Activated CD4-positive, alpha-beta T cell treated with anti-CD3 and anti-CD28 coated beads, Interleukin-2, amount 50 U/mL, for 4 hours (primary cell): ENCODE measurements around the gene ACAT2.
"Not testable (repeated sequence)": the region's sequence is repeated elsewhere in the genome, so short reads cannot be mapped to it uniquely, and the experiment has no call there.

Experiments used
- DNase-seq, 2 experiments: peaks; one replicate each; pipeline ENCODE4 v3.0.0-alpha.2; 2020

The ACAT2 gene

DNA sequence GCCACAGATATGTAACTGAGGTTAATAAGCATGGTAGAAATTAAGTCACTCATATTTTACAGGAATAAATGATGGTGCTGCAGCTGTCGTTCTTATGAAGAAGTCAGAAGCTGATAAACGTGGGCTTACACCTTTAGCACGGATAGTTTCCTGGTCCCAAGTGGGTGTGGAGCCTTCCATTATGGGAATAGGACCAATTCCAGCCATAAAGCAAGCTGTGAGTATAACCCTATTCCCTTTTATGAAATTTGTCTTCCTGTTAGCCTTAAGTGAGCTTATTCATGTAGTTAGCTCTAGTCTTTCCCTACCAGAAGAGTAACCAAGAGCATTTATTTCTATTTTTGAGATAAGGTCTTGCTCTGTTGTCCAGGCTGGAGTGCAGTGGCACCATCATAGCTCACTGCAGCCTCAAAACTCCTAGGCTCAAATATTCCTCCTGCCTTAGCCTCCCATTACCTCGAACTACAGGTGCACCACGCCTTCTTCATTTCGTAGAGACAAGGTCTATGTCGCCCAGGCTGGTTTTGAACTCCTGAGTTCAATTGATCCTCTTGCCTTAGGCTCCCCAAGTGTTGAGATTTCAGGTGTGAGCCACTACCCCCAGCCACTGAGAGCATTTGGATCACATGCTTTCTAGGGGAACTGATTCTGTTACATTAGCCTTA is 15.5 kb downstream of the ACAT2 start:
- DNase-seq = no peak

DNA sequence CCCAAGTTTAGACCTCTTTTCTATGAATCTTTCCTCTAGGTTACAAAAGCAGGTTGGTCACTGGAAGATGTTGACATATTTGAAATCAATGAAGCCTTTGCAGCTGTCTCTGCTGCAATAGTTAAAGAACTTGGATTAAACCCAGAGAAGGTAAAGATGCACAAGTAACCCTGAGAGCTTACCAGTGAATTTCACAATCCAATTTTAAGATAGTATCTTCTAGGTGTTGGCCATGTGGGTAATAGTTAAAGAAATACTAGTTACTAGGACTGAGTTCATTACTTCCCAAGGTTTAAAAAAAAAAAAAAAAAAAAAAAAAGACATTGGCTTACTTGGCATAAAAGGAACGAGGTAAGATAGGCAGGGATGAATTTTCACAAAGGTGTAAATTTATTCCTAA is 16.3 kb downstream of the ACAT2 start:
- DNase-seq = no peak

DNA sequence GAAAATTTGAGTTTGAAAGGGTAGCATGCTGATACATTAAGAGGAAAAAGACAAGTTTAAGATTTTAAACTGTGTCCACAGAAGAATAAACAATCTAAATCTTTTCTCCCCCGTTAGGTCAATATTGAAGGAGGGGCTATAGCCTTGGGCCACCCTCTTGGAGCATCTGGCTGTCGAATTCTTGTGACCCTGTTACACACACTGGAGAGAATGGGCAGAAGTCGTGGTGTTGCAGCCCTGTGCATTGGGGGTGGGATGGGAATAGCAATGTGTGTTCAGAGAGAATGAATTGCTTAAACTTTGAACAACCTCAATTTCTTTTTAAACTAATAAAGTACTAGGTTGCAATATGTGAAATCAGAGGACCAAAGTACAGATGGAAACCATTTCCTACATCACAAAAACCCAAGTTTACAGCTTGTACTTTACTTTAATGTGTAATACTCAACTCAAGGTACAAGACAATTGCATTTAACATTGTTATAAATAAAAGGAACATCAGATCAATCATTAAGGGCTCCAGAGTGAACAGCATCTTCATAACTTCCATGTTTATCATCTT is 16.8 kb downstream of the ACAT2 start:
- DNase-seq = no peak

DNA sequence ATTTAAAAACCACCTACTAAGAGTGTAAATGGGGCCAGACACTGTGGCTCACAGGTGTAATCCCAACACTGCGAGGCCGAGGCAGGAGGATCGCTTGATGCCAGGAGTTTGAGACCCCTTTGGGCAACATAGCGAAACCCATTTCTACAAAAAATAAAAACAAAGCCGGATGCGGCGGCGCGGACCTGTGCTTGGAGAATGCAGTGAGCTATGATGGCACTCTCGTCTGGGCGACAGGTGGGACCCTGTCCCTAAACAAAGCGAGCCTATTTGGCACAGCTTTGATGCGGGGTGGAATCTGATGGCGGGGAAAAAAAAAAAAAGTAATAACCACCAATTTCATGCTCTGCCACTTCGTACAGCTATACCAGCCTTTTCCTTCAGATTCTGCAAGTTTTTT is 26.4 kb downstream of the ACAT2 start:
- no peak for DNase-seq

DNA sequence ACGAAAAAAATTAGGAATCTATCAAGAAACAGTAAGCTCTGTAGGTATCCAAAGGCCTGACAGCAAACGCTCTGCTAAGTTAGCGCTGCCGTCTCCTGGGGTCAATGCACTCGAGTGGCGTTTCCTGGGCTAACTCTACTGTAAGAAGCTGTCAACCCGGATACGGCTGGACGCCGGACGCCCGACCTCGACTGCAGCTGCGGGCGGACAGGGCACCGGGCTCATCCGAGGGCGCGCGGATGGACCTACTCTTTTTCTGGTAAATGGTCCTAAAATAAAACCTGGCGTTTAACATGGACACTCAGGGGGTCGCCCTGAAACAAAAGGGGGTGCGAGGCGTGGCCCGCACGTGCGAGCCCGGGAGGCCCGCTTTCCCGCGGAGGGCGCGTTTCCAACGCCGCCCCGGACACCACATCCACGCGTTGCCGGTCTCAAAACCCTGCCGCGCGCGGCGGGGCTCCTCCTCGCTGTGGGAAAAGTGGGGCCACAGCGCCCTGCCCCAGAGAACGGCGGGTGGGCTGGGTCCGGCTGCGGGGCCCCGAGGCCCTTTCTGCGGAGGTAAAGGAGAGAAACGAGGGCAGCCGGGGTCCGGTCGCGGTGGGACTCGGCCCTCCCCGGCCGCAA is 27.0 kb downstream of the ACAT2 start:
- peak; percentile 4 to 5 for DNase-seq

DNA sequence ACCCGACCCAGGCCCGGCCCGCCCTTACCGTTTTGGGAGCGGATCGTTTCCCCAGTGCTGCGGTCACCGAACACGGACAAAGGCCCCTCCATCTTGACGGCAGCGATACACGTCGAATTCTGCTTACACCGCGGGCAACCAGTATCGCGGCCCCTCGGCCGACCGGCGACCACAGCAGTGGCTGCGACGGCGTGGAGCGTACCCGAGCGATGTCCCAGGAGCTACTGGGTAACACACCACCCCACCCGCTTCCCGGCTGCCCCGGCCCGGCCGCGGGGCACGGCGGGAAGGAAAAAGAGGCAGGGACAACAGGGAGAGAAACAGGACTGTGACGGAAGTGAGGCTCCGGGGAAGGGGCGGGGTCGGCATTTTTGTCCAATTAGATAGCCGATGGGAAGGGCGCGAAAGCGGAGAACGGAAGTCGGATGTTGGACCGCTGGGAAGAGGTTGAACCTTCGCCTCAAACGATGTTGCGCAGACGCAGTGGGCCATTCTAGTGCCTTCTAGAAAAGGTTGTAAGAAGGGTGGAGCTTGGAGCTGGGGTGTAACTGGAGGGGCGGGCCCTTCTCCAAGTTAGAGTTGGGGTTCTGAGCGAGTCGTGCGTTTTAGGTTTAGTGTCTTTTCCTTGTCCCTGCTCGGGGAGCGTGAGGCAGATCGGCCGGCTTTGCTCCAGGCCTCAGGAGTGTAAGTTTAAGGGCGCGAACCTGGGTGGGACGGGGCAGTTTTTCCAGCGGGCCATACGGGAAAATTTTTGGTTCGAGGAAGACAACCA is 27.7 kb downstream of the ACAT2 start, which contains the start of gene TCP1:
Gene TCP1 (minus strand): TSS at position 226 of the 772 bp plus-strand sequence. CDS start 134 bp downstream, at position 92.
- DNase-seq = peak; percentile 99

DNA sequence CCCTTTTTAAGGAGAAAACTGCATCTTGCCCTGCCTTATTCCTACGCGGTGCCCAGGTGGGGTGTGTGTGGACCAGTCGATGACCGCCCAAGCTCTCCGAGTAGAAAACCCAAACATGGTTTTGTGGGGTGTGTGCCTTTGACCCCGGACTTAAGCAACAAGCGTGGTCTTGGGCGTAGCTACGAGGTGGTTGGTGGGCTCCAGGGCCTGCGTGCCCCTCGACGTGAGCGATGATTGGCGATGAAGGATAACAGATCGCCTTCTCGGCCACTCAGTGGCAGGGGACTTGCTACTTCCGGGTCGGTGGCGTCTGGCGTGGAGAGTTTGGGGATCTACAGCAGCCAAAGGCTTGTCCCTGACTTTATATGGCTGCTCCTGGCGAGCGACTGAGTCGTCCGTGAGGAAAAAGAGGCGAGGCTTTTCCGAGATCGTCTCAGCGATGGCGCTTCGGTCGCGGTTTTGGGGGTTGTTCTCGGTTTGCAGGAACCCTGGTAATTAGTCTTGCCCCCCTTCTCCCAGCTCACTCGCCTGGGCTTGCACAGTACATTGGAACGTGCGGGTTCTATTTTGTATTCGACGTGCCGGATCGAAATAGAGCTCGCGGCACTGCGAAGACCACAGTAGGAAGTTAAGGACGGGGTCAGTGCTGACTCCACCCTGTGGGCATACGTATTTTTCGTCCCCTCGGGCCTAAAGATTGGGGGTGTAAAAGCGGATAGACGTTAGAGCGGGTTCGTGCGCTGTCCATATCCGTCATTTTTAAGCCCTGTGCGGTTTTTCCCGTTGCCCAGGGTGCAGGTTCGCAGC is 28.5 kb downstream of the ACAT2 start, which contains the start of gene MRPL18:
Gene MRPL18 (plus strand): TSS at position 319 of the 807 bp plus-strand sequence. CDS start 121 bp downstream, at position 440.
- DNase-seq = peak; percentile 79 to 82

DNA sequence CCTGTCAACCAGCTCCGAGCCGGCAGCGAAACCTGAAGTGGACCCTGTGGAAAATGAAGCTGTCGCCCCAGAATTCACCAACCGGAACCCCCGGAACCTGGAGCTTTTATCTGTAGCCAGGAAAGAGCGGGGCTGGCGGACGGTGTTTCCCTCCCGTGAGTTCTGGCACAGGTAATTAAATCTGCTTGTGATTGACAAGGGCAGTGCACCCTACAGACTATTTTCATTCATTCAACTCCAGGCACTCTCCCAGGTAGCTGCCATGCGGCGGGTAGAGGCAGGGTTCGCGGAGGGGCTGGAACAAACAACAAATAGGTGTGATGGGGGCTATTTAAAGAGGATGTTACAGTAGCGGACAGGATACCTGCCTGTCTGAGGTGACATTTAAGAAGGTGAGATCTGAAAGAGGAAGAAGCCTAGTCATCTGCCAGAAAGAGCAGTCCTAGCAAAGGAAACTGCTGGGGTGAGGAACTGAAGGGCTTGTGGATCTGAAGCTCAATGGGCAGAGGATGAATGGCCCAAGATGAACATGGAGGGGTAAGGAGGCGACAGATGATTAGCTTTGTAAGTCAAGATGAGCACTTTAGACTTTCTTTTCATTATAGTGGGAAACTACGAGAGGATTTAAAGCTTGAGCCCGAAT is 29.2 kb downstream of the ACAT2 start:
- DNase-seq = peak in 1 of 2 experiments; percentile 4

DNA sequence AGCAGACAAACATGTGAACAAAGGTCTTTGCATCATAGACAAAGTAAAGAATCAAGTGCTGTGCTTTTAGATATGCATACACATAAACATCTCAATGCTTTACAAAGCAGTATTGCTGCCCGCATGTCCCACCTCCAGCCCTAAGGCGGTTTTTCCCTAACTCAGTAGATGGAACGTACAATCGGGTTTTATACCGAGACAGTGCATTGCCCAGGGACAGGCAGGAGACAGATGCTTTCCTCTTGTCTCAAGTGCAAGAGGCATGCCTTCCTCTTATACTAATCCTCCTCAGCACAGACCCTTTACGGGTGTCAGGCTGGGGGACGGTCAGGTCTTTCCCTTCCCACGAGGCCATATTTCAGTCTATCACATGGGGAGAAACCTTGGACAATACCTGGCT is 33.1 kb downstream of the ACAT2 start:
- not testable (repeated sequence) for DNase-seq

DNA sequence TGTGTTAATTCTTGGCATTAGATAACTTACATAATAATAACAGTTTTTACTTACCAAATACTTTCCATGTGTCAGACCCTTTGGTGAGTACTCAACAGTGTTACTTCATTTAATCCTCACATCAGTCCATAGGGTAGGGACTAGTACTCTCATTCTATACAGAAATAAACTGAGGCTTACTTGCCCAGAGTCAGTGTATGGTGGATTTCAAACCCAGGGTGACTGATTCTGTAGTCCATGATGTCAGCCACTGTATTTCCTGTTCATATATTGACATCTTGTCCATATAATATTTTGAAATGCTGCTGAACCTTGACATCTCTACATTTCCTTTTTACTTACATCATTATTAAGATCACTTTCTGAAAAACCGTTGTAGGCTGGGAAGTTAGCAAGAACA is 35.7 kb downstream of the ACAT2 start:
- no peak for DNase-seq

DNA sequence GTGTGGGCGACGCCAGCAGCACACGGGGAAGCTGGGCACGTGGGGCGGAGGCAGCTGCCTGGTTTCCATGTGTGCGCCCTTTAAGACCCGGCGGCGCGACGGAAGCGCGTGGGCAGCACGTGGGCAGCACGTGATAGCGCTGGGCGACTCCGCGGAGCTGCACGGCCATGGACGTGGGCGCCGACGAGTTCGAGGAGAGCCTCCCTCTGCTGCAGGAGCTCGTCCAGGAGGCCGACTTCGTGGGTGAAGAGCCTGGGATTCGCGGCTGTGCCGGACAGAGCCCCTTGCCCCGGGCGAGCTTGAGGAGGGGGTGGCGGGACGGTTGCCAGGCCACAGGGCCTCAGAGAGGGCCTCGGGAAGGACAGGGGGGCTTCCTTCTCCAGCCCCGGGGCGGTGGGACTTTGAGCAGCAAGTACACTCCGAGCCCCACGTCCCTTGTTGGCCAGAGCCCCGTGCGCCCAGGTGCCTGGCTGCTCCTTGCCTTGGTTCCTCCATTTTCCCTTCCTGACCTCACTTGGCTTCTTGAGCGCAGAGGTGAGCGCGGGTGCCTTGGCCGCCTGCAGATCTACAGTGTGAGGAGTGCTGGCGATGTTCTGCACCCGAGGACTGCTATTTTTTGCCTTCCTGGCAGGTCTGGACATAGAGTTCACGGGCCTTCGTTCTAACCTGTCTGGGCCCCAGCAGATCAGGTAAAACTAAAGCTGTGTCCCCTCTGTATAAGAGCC is 38.5 kb downstream of the ACAT2 start, which contains the start of gene PNLDC1:
Gene PNLDC1 (plus strand): TSS at position 136 of the 725 bp plus-strand sequence. CDS start 32 bp downstream, at position 168.
- no peak for DNase-seq

DNA sequence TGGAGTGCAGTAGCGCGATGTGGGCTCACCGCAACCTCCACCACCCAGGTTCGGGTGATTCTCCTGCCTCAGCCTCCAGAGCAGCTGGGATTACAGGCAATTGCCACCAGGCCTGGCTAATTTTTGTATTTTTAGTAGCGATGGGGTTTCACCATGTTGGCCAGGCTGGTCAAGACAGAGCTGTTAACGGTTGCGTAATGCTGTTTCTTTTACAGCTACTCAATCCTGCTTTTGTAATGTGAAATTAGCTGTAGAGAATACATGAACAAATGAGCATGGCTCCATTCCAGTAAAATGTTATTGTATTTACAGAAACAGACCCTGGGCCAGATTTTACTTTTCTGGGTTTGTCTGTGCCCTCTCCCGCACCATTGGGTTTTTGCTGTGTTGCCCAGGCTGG is 40.1 kb downstream of the ACAT2 start:
- DNase-seq = no peak

DNA sequence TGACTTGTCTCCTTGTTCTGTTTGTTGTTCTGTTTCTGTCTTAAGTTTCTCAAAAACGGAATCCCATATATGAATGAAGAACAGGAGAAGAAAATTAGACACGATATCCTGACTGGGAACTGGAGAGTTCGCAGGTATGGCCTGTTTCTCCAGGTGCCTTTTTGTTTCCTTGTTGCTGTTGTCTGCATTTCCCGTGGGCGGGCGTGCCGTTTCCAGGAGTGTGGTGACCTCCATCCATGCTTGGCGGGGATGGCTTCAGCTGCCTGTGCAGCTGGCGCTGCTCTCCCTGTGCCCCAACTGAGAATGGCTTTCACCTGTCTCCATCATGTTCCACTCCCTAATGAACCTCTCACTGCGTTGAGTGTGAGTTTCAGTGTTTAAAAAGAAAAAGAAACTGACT is 42.7 kb downstream of the ACAT2 start:
- no peak for DNase-seq

DNA sequence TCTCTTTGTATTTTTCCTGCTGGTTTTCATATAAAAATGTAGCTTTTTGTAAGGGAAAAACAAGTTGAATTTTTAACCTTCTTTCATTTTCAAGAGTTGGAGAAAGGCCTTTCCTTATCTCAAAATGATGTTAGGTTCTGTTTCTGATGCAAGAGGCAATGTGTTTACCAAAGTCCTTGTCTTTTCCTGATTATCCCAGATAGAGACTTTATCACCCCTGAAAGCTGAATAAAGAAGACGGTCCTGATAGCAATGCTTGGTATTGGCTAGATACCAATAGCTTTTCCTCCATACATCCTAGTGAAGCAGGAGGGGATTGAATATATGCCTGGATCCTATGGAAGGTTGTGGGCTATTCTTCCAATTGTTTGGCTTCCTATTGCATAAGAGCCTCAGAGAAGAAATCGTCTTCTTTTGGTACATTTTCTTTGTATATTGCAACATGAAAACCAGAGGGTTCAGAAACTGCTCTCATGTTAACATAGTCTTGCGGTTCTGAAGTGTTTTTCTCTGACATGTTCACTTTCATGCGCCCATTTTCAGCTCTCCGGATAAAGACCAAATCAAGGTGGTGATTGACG is 43.7 kb downstream of the ACAT2 start:
- no peak for DNase-seq

DNA sequence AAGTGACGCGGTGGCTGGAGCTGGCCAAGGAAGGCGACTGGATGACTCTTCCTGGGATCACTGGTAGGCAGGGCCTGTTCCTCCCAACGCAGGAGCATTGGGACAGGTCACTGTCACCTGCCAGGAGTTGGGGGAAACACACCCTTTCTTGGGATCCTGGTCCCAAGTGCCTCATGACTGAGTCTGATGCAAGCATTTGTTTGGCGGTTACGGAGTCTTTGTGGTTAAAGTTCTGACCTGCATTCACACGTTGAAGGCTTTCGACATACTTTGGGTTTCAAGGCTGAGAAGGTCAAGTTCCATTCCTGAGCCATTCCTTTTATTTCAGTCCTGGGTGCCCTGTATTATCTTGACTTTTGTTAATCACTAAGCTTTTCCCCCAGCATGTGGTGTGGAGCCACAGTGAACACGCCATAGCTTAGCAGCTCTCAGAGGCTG is 44.2 kb downstream of the ACAT2 start:
- DNase-seq = no peak

DNA sequence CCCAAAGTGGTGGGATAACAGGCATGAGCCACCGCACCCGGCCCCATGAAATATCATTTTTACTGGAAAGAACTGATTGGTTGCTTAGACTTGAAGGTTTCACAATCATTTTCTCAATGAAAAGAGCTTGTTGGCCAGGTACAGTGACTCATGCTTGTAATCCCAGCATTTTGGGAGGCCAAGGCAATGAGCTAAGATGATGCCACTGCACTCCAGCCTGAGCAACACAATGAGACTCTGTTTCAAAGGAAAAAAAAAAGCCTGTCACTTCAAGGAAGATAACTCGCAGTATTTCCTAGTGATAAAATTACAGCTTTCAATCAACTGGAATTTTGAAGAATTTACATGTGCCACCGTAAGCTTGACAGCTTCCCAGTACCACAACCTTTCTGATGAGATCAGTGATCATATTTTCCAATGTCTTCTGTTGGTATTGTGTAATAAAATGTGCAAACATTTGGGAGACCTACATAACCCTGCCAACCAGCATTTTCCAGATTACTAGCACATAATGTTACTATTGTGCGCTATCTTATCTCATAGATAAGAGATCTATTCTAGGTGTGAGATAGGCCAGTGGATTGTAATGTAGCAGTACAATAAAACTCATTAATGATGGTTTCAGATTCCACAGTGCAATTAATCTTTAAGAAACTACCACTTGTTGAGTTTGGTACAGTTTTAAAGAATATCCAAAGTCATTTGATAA is 45.5 kb downstream of the ACAT2 start:
- DNase-seq = no peak

DNA sequence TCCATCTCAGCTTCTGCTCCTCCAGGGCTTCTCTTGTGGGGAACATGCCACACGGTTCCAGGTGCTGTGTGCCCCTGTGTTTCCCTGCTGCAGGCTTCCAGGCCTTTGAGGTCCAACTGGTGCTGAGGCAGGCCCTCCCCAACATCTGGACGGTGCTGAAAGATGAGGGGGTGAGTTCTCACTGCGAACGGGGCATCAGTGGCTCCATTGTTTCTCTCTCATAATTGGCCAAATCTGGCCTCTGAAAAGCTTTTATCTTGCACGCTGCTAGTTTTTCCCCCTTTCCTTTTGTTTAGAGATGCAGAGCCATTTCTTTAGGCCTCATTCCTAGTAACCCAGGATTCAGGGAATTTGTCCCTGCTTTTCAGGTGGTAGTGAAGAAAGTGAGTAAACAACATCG is 46.8 kb downstream of the ACAT2 start:
- DNase-seq = no peak

DNA sequence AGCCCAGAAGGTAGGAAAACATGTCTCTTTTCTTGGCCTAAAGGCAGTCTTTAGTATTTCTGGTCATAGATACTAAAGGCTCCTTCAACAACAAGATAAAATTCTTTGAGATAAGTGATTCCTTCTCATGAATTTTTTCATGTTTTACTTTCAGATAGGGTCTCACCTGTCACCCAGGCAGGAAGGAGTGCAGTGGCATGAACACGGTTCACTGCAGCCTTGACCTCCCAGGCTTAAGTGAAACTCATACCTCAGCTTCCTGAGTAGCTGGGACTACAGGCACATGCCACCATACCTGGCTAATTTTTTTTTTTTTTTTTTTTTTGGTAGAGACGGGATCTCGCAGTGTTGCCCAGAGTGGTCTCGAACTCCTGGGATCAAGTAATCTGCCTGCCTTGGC is 47.3 kb downstream of the ACAT2 start:
- no peak for DNase-seq

DNA sequence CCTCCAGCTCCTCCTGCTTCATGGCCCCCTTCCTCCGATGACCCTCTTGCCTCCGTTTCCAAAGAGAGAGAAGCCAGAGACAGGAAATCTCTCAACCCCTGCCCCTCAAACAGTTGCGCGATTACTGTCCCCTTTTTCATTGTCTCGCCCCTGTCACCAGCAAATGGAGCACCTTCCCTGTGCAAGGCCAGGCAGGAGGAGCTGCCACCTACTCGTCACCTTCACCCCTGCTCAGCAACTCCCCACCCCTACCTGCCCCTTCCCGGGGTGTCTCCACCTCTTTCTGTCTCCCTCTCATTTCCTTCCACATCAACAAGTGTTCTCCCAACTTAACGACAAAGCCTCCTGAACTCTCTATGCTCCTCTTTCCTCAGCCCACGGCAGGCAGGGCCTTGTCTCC is 51.9 kb downstream of the ACAT2 start:
- no peak for DNase-seq

DNA sequence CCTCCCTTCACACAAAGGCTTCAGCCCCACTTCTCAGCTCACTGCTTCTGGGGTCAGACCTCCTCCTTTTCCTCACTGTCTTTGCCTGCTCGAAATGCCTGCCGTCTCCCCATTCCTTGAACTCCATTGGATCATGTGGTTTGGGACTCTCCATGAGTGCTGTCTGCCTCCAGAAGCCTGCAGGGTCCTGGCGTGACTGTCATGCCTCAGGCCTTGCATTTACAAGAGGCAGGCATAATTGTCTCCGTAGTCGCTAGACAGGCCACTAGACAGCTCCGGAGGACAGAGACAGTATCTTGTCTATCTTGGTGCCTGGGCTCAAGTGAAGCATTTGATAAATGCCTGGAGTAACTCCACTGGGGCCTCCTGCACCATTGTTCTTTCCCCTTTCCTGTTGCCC is 53.6 kb downstream of the ACAT2 start:
- no peak for DNase-seq
